WI38 (cell line): Measurements from ENCODE around the gene HCK.

Experiments
- H3K4me3 ChIP-seq: 2 replicates; pipeline ENCODE4 v1.5.1; 2011; ENCODE audit warnings: low read depth, mild to moderate bottlenecking, control low read depth, low read length
- TF ChIP-seq, protein P1 (sequence below): IDR thresholded peaks from 2 replicates; pipeline ENCODE4 v1.5.1; 2012; ENCODE audit warnings: low read depth, mild to moderate bottlenecking, control low read depth, low read length

The HCK gene

DNA sequence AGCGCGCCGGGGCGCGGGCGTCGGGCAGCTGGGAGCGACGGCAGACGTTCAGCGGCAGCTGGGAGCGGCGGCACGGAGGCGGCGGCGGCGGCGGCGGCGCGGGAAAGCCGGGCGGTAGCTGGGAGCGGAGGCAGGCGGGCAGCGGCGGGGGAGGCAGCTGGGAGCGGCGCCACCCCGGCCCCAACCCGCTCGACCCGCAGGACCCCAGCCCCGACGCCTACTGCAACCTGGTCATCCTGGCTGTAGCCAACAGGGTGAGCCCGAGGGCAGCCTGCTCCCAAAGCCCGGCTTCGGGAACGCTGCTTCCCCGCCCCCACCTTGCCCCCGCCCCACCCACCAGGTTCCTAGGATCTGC, 32.9 kb upstream of the HCK start:
- TF ChIP-seq, protein P1, sequence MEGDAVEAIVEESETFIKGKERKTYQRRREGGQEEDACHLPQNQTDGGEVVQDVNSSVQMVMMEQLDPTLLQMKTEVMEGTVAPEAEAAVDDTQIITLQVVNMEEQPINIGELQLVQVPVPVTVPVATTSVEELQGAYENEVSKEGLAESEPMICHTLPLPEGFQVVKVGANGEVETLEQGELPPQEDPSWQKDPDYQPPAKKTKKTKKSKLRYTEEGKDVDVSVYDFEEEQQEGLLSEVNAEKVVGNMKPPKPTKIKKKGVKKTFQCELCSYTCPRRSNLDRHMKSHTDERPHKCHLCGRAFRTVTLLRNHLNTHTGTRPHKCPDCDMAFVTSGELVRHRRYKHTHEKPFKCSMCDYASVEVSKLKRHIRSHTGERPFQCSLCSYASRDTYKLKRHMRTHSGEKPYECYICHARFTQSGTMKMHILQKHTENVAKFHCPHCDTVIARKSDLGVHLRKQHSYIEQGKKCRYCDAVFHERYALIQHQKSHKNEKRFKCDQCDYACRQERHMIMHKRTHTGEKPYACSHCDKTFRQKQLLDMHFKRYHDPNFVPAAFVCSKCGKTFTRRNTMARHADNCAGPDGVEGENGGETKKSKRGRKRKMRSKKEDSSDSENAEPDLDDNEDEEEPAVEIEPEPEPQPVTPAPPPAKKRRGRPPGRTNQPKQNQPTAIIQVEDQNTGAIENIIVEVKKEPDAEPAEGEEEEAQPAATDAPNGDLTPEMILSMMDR = no peak
- H3K4me3 ChIP-seq = no peak overlapping the region

DNA sequence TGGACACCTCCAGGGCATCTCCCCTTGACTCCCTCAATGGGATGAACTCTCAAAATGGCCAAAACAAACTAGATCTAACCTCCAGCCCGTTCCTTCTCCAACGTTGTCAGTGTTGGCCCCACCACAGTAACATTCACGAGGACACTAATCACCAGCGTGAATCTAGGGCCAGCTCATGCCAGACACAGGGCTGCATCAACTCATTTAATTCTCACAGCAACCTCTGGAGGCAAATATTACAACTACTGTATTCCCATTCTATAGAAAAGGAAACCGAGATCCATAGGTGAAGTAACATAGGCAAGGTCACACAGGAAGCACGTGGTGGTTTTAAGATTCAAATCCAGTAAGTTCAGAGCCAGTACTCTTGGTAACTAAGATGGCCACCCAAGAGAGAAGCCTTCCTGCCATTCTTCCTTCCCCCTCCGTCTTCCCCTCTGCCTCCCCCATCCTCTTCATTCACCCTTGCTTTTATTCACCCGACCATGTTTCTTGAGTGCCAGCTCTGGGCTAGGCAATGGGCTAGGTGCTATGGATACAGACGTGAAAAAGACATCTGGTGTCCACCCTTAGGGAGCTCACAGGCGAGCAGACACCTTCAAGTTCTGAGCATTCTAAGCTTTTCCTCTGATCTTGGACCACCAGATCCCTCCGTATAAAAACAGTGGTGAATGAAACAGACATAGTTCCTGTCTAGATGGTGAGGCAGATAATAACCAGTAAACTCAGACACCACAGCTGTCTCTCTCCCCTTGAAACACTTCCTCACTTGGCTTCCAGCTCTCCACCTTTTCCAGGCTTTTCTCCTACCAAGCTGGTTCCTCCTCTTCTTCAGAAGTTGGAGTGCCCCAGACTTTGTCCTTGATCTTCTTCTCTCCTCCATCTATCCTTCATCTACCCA, 32.2 kb upstream of the HCK start:
- TF ChIP-seq, protein P1 = no peak
- H3K4me3 ChIP-seq = no peak overlapping the region

DNA sequence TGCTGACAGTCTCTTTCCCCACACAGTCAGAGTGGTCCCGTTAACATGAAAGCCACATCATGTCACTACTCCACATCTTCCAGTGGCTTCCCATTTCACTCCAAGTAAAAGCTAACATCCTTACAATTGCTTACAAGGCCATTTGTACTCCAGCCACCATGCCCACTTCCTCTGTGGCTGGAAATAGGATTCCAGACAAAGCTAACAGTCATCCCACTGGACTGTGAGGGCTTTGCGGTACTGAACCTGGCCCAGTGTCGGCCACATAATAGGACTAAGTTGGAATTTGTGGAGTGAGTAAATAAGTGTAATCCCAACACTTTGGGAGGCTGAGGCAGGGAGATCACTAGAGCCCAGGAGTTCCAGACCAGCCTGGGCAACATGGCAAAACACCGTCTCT, 31.0 kb upstream of the HCK start:
- no peak overlapping the region for H3K4me3 ChIP-seq
- TF ChIP-seq, protein P1 = no peak

DNA sequence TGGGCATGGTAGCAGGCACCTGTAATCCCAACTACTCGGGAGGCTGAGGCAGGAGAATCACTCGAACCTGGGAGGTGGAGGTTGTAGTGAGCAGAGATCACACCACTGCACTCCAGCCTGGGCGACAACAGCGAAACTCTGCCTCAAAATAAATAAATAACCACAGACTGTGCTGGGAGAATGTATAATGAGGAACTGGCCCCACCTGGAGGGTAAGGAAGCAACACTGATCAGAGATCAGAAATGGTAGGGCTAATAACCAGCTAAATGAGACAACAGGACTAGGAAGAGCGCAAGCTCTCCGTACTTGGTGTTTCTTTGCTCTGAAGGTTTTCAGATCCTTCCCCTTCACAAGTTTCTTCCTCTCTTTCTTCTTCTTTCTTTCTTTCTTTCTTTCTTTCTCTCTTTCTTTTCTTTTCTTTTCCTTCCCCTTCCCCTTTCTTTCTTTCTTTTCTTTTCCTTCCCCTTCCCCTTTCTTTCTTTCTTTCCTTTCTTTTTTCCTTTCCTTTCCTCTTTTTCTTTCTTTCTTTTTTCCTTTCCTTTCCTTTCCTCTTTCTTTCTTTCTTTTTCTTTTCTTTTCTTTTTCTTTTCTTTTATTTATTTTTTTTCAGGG, 27.3 kb upstream of the HCK start:
- TF ChIP-seq, protein P1 = no peak

DNA sequence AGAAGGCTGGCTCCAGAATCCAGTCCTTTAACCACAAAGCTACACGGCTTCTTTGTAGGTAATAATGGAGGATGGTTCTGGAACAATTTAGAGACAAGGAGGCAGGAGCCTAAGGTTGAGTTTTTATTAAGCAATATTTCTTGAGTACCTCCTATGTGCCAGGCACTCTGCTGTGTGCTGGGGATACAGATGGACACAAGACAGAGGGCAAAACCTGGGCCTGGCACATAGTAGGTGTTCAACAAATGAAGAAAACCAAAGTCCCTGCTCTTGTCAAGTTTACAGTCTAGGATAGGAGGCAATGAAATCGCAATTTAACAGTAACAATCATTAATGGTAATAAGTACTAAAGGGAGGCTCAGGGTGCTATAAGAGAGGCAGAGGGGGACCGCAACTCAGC, 24.4 kb upstream of the HCK start:
- H3K4me3 ChIP-seq = no peak overlapping the region
- TF ChIP-seq, protein P1 = no peak

More for the DNA sequence above, 27.3 kb upstream of the HCK start:
- H3K4me3 ChIP-seq = no peak overlapping the region

DNA sequence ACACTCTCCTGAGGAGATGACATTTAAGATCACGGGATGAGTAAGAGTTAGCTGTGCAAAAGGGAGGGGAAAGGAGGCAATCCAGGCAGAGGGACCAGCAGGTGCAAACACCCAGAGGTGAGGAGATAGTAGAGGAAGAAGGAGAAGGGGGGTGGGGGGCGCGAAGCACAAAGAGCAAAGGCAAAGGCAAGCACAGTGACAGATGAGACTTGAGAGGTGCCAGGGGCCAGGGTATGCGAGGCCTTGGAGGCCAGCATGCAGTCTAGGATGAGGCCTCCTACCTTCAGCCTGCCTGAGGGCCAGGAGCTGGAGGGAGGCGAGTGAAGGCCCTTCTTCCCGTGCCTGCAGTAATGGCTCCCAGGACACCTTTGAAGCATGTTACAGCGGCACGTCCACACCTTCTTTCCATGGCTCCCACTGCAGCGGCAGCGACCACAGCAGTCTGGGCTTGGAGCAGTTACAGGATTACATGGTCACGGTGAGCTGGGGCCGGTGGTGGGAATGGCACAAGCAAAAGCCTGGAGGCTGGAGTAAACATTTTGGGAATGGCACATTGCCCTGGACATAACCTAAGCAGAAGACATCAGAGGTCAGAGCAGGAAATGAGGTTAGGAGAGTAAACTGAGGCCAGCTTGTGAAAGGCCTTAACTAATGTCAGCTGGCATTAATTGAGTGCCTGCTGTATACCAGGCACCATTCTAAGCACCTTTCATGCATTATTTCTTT, 23.2 kb upstream of the HCK start:
- TF ChIP-seq, protein P1 = no peak
- no peak overlapping the region for H3K4me3 ChIP-seq
